Esophagus muscularis mucosa (tissue), 4 donors: Measurements from ENCODE around the gene SLC25A36. TPM values are rescaled to one million over a fixed set of nuclear protein-coding genes. Genes with fewer than 3 reads are reported as not detected.
"Not testable (repeated sequence)": the region's sequence is repeated elsewhere in the genome, so short reads cannot be mapped to it uniquely, and the experiment has no call there.

Experiments
- DNase-seq: peaks from one replicate; pipeline ENCODE4 v3.0.0-alpha.2; 2017; ENCODE audit errors: extremely low spot score
- H3K27ac ChIP-seq, 4 donors: fragments of 200-600 bp; sonication (generic); replicated peaks in 1 of 4; 1 replicate in 3 of 4; 2 replicates in 1 of 4; pipeline ENCODE4 v1.5.1; 2016 to 2019; ENCODE audit warnings: mild to moderate bottlenecking in 1 of 4
- H3K27me3 ChIP-seq, 4 donors: fragments of 200-600 bp; sonication (generic); one replicate each; pipeline versions ENCODE4 v1.5.1 to v1.6.0; 2016 to 2019
- H3K36me3 ChIP-seq, 4 donors: fragments of 200-600 bp; sonication (generic); one replicate each; pipeline ENCODE4 v1.5.1; 2016 to 2019
- H3K4me1 ChIP-seq, 4 donors: fragments of 200-600 bp; sonication (generic); one replicate each; pipeline ENCODE4 v1.5.1; 2016 to 2019
- H3K4me3 ChIP-seq, 4 donors: fragments of 200-600 bp; sonication (generic); 1 replicate in 2 of 4; 2 replicates in 2 of 4; pipeline ENCODE4 v1.5.1; 2016 to 2019; ENCODE audit warnings: mild to moderate bottlenecking in 4 of 4, moderate library complexity in 1 of 4
- H3K9me3 ChIP-seq, 4 donors: fragments of 200-600 bp; sonication (generic); 1 replicate in 3 of 4; 2 replicates in 1 of 4; pipeline ENCODE4 v1.5.1; 2016 to 2019
- EP300 ChIP-seq: sonication (generic); formaldehyde crosslinking; IDR thresholded peaks from one replicate; pipeline ENCODE4 v1.6.1; 2017; ENCODE audit warnings: antibody characterized with exemption
- POLR2A ChIP-seq: fragments of 450-650 bp; IDR thresholded peaks from one replicate; pipeline ENCODE4 v1.6.1; 2017; ENCODE audit warnings: antibody characterized with exemption, moderate library complexity, mild to moderate bottlenecking, low read depth
- POLR2AphosphoS5 ChIP-seq, 2 donors: sonication (generic); formaldehyde crosslinking; IDR thresholded peaks; one replicate each; pipeline ENCODE4 v1.6.1; 2017; ENCODE audit warnings: antibody characterized with exemption in 2 of 2
- WGBS: methylation state at CpG from one replicate; pipeline ENCODE4 v1.1.5; 2018; 5-methylcytosine and 5-hydroxymethylcytosine counted together
- intact Hi-C: fragments of 100-400 bp; cut with DNase I; formaldehyde crosslinking; loops from one replicate; pipeline ENCODE4 v1.15.1; 2023
- total RNA-seq, 4 donors: library from RNA; depleted of rRNA; stranded (reverse); fragments of >200 nt; gene quantifications; one replicate each; pipeline versions ENCODE4 v1.1.0 to v1.2.1, GENCODE V29; 2016
- TF ChIP-seq, protein P1 (sequence below), 3 experiments: fragments of 200-600 bp in 2 of 3; fragments of 450-650 bp in 1 of 3; sonication (generic) in 2 of 3; IDR thresholded peaks; one replicate each; pipeline ENCODE4 v1.5.1; 2017 to 2019; ENCODE audit warnings: antibody characterized with exemption in 3 of 3, mild to moderate bottlenecking in 2 of 3, moderate library complexity in 1 of 3

Gene SLC25A36
- total RNA-seq, 4 donors from 2014 or later = 42.8 to 56.9 (median 53.8) TPM

DNA sequence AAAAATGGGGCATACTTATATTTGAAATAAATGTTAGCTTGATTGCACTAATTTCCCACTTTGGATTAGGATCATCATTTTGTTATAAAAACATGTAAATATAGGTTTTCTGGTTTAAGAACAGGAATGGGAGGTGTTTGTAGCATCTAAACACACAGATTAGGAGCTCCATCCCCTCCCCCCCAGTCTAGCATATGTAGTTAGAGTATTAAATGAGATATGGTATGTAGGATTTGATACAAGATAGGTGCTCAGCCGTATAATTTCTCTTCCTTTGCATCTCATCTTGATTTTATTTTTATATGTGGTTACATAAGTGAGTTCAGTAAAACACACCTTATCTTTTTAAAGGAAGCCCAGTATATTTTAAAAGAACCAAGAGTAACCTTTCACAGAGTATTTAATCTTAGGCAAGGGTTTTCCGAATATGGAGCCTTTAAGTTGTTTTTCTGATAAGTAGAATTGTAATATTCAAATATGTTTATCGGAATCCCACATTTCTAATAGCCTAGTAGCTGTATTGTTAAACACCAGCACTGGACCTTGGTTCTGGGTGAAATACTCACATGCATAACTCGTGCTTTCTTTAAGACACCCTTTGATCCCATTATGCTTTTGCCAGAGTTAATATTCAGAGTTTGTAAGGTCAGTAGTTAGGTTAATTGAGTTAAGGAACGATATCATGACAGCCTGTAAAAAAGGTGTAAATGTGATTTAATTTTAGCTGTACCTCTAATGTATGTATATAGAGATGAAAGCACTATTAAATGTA is 2.3 kb downstream of the SLC25A36 start:
- 62% methylated on average over 5 of the region's 5 CpGs for WGBS
- Histone ChIP-seq H3K4me3 (peak overlapping the region in 1 of 4 donors; percentile 93), H3K27ac (peak overlapping the region in 3 of 4 donors; percentile 92 to 100 (median 96)), H3K9me3 (no peaks in the 10 kb centered on the region), H3K36me3 (no peaks in the 10 kb centered on the region), H3K27me3 (no peaks in the 10 kb centered on the region), H3K4me1 (peaks cover 39 to 64% (median 44%) of the 10 kb centered on the region in 4 donors)
- DNase-seq = no peak
- TF ChIP-seq POLR2AphosphoS5 (IDR thresholded peaks at IDR 0.05) (no peak), EP300 (no peak), POLR2A (no peak)
- TF ChIP-seq, protein P1, sequence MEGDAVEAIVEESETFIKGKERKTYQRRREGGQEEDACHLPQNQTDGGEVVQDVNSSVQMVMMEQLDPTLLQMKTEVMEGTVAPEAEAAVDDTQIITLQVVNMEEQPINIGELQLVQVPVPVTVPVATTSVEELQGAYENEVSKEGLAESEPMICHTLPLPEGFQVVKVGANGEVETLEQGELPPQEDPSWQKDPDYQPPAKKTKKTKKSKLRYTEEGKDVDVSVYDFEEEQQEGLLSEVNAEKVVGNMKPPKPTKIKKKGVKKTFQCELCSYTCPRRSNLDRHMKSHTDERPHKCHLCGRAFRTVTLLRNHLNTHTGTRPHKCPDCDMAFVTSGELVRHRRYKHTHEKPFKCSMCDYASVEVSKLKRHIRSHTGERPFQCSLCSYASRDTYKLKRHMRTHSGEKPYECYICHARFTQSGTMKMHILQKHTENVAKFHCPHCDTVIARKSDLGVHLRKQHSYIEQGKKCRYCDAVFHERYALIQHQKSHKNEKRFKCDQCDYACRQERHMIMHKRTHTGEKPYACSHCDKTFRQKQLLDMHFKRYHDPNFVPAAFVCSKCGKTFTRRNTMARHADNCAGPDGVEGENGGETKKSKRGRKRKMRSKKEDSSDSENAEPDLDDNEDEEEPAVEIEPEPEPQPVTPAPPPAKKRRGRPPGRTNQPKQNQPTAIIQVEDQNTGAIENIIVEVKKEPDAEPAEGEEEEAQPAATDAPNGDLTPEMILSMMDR (IDR thresholded peaks at IDR 0.05) = no peak
- intact Hi-C loops = no loop called here

DNA sequence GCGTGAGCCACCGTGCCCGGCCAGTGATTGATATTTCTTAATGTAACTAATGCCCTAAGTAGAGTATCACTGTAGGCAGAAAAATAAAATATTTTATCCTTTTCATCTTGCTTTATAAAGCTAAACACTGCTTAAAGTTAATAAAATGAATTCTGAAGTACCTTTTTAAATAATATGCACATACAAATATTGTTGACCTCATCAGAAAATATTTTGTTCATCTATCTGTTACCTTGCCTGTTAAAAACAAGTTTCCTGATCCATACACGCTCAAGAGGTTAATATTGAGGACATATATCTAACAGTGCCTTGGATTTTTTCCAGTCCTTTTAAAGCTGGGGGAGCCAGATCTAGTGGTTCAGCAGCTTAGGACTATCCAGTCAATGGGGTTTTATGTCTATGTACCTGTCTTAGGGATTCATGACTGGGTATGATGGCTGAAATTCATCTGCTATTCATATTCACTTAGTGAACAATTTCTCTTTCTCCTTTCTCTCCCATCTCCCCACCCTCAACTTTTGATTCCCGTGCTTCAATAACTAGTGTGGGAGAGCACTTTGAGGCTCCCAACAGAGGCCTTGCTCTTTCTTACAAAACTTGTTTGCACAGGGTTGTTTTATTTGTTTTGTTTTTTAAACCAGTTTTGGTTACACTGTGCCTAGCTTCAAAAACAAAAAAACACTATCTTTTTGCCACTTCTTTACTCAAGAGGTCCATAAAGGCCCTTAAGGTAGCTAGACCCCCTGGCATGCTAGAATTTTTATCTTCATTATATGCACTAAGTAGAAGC is 7.0 kb downstream of the SLC25A36 start:
- no peaks in the 10 kb centered on the region for H3K27me3 ChIP-seq
- H3K27ac ChIP-seq = no peak overlapping the region
- H3K4me1 ChIP-seq = peaks cover 61 to 94% (median 71%) of the 10 kb centered on the region in 4 donors
- TF ChIP-seq EP300 (no peak), POLR2AphosphoS5 (IDR thresholded peaks at IDR 0.05) (no peak), POLR2A (no peak)
- TF ChIP-seq, protein P1 (IDR thresholded peaks at IDR 0.05) = no peak
- H3K4me3 ChIP-seq = no peak overlapping the region
- H3K9me3 ChIP-seq = no peaks in the 10 kb centered on the region
- DNase-seq = no peak
- H3K36me3 ChIP-seq = no peaks in the 10 kb centered on the region
- intact Hi-C loops = no loop called here
- 95% methylated on average over 5 of the region's 5 CpGs for WGBS

DNA sequence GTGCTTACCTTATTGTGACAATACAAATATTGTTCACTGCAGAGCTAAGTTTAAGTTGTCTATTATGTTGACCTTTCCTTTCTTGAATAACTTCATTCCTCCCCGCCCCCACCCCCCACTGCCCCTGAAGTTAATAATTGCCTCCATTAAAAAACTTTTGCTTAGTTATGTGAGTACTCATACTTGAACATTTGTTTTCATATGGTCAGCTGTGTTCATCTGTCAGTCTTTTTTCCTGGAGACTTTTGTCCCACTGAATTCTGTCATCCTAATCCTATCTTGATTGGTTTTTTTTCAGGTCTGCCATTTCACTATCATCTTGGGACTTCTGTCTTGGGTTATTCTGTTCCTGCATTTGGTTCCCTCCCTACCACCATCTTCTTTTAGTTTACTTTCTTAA is 8.5 kb downstream of the SLC25A36 start:
- WGBS = 100% methylated on average over 1 of the region's 1 CpG
- no peaks in the 10 kb centered on the region for H3K36me3 ChIP-seq
- intact Hi-C loops = no loop called here
- H3K9me3 ChIP-seq = no peaks in the 10 kb centered on the region
- no peaks in the 10 kb centered on the region for H3K27me3 ChIP-seq
- no peak overlapping the region for H3K27ac ChIP-seq
- peaks cover 54 to 92% (median 70%) of the 10 kb centered on the region in 4 donors for H3K4me1 ChIP-seq
- TF ChIP-seq POLR2A = no peak
- TF ChIP-seq EP300 = no peak
- TF ChIP-seq, protein P1 (IDR thresholded peaks at IDR 0.05) = no peak
- TF ChIP-seq POLR2AphosphoS5 (IDR thresholded peaks at IDR 0.05) = no peak
- H3K4me3 ChIP-seq = no peak overlapping the region
- DNase-seq = no peak

DNA sequence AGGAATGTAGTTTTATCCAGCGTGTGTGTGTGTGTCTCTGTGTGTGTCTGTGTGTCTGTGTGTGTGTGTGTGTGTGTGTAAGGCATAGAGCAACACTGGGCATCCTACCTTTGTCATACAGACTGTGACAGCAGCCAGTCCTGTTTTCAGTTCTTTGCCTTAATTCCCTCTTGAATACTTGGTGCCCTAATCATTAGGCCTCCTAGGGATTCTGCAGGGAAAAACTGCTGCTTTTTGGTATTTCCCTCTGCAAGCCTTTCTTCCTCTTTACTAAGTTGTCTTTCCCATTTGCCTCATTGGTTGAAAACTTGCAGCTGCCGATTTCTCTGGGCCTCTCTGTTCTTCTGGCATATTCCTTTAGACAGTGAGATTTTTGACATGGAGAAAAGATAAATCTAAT is 9.2 kb downstream of the SLC25A36 start:
- no peak for DNase-seq
- 71% methylated on average over 2 of the region's 2 CpGs for WGBS
- Histone ChIP-seq H3K36me3 (no peaks in the 10 kb centered on the region), H3K9me3 (no peaks in the 10 kb centered on the region), H3K27ac (no peak overlapping the region), H3K4me3 (no peak overlapping the region), H3K4me1 (peaks cover 55 to 92% (median 68%) of the 10 kb centered on the region in 4 donors), H3K27me3 (no peaks in the 10 kb centered on the region)
- intact Hi-C loops = no loop called here
- no peak for TF ChIP-seq POLR2A
- TF ChIP-seq POLR2AphosphoS5 (IDR thresholded peaks at IDR 0.05) = no peak
- no peak for TF ChIP-seq EP300
- TF ChIP-seq, protein P1 (IDR thresholded peaks at IDR 0.05) = no peak

DNA sequence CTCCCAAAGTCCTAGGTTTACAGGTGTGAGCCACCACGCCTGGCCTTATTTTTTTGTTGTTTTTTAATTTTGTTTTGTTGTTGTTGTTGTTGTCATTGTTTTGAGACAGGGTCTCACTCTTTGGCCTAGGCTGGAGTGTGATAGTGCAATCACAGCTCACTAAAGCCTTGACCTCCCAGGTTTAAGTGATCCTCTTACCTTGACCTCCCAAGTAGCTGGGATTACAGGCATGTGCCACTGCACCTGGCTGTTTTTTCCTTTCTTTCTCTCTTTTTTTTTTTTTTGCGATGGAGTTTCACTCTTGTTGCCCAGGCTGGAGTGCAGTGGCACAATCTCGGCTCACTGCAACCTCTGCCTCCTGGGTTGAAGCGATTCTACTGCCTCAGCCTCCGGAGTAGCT is 10.1 kb downstream of the SLC25A36 start:
- DNase-seq, H3K36me3 ChIP-seq, intact Hi-C loops, H3K9me3 ChIP-seq, H3K27ac ChIP-seq, H3K4me3 ChIP-seq, H3K27me3 ChIP-seq: not testable (repeated sequence)
- H3K4me1 ChIP-seq = peaks cover 51 to 87% (median 67%) of the 10 kb centered on the region in 4 donors
- 95% methylated on average over 5 of the region's 5 CpGs for WGBS
